GM18507 (cell line): ENCODE results near the gene CHFR.
"Not testable (repeated sequence)": the region's sequence is repeated elsewhere in the genome, so short reads cannot be mapped to it uniquely, and the experiment has no call there.

Experiments
- DNase-seq: peaks from one replicate; pipeline ENCODE4 v3.0.0; 2011; ENCODE audit warnings: low read depth; ENCODE audit not compliant: insufficient read length; ENCODE audit errors: extremely low spot score
- FAIRE-seq: peaks from 2 replicates; lab custom pipeline; 2011; peaks lifted over from hg19 to GRCh38; lab: Jason Lieb, UNC

CHFR gene

GRCh38 chr12:132825861-132826260 lies 61.5 kb downstream of the CHFR start:
- DNase-seq (no peak), FAIRE-seq (no peak)

DNA sequence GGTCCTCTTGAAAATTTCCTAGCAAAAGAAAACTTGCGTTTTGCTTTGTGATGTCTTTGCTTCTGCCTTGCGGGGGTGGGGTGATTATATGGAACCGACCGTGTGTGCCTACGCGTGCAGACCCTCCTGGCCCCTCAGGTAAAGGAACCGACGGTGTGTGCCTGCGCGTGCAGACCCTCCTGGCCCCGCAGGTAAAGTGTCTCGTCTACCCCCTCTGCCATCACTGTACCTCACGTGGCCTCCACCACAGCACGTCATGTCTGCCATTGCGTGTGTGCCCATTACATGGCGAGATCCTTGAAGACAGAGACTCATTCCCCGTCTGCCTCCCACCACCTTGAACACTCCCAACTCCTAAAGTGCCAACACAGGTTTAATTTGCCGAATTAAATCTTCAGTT lies 62.3 kb downstream of the CHFR start:
- no peak for FAIRE-seq

GRCh38 chr12:132824053-132824452 lies 63.4 kb downstream of the CHFR start:
- FAIRE-seq: no peak
- no peak for DNase-seq

More for the DNA sequence above, 62.3 kb downstream of the CHFR start:
- no peak for DNase-seq

DNA sequence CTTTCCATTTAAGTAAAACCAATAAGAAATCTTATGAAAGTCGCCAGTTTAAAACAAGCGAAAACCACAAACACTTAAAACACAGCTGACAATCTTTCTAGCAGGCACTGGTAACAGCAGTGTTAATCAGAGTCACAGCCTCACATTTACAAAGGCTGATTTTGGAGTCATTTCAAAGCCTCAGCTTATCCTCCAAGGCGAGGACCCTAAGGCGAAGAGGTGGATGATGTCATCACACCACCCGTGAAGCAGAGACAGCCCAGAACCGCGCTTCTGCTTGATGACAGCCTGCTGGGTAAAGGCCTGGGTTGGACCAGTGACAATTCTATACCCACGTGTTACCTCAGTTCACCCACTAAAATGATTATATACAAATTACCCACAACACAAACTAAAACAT lies 68.8 kb downstream of the CHFR start:
- DNase-seq (no peak), FAIRE-seq (no peak)

GRCh38 chr12:132814232-132814631 lies 73.2 kb downstream of the CHFR start:
- FAIRE-seq (no peak), DNase-seq (no peak)

GRCh38 chr12:132813443-132813842 lies 74.0 kb downstream of the CHFR start:
- FAIRE-seq: no peak
- DNase-seq: no peak

DNA sequence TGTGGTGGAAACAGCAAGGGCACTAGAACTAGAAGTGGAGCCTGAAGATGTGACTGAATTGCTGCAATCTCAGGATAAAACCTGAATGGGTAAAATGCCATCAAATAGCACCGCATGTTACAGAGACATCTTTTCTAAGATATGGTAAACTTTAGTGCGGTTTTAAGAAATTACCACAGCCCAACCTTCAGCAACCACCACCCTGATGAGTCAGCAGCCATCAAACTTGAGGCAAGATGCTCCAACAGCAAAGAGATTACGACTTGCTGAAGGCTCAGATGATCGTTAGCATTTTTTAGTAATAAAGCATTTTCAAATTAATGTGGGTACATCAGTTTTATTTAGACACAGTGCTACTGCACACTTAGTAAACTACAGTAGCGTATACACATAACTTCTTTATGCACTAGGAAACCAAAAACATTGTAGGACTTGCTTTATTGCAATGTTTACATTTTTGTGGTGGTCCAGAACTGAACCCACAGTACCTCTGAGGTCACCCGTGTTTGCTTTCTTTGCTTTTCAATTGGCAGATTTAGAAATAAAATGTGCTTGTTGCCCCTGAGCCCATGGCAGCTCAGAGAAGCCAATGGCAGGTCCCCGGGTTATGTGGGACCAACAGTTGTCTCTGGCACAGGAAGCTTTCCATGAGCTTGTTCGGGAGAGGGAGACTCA lies 74.6 kb downstream of the CHFR start:
- FAIRE-seq (no peak), DNase-seq (no peak)

DNA sequence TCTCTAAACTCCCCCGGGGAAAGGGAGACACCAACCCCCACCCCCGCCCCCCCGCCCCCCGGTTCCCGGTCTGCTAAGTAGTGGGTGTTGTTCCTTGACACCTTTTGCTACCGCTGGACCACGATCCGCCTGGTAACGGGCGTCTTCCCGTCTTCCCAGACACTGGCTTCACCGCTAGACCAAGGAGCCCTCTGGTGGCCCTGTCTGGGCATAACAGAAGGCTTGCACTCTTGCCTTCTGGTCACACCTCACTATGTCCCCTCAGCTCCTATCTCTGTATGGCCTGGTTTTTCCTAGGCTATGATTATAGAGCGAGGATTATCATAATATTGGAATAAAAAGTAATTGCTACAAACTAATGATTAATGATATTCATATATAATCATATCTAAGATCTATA lies 78.0 kb downstream of the CHFR start:
- not testable (repeated sequence) for DNase-seq, FAIRE-seq

DNA sequence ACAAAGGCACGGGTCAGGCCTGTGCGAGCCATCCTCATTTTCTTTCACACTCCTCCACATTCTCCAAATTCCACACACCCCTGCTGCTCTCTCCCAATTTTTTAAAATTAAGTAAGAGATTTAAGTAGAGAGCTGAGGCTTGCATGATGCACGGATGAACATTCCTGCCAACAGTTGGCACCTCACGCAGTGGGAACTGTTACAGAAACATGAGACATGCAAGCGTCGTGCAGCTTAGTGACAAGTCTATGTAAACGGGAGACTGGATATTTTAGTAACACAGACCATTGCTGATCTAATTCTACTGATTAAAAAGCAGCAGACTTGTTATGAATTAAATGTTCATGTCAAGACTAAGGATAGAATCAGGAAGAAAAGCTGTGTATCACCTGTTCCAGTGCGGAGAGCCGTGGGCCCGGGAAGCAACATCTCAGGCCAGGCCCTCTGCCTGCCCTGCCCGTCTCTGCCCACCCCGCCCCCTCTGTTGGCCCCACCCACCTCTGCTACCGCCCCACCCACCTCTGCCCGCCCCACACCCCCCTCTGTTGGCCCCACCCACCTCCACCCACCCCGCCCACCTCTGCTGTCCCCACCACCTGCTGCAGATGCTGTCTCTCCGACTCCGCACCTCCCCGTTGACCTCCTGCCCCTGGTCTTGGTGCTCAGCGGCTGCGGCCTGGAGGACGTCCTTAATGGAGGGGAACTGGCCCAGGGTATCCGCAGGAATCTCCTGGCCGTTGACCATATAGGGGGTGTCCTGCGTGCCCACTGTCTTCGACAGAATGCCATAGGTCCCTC lies 79.9 kb downstream of the CHFR start:
- no peak for DNase-seq
- no peak for FAIRE-seq

GRCh38 chr12:132806857-132807256 lies 80.5 kb downstream of the CHFR start:
- no peak for DNase-seq
- FAIRE-seq: no peak

DNA sequence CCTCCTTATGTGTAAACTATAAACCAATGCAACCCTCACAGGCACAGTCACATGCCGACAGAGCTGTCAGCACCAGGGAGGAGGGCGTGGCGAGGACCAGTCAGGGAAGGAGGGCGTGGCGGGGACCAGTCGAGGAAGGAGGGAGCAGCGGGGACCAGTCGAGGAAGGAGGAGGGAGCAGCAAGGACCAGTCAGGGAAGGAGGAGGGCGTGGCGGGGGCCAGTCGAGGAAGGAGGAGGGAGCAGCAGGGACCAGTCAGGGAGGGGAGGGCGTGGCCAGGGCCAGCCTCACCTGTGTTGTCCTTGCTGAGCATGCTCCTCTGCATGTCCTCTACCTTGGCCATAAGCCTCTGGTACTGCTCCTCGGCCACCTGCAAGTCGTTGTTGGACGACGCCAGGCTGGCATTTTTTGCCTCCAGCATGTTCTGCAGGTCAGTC lies 83.0 kb downstream of the CHFR start:
- FAIRE-seq: no peak
- no peak for DNase-seq

GRCh38 chr12:132803888-132804287 lies 83.5 kb downstream of the CHFR start:
- no peak for DNase-seq
- FAIRE-seq: no peak

GRCh38 chr12:132803125-132803524 lies 84.3 kb downstream of the CHFR start:
- FAIRE-seq (no peak), DNase-seq (no peak)

- DNase-seq (no peak), FAIRE-seq (no peak)
Measured at GRCh38 chr12:132801741-132802140, 85.7 kb downstream of the CHFR start.

- DNase-seq (no peak), FAIRE-seq (no peak)
Measured at GRCh38 chr12:132798836-132799235, 88.6 kb downstream of the CHFR start.

DNA sequence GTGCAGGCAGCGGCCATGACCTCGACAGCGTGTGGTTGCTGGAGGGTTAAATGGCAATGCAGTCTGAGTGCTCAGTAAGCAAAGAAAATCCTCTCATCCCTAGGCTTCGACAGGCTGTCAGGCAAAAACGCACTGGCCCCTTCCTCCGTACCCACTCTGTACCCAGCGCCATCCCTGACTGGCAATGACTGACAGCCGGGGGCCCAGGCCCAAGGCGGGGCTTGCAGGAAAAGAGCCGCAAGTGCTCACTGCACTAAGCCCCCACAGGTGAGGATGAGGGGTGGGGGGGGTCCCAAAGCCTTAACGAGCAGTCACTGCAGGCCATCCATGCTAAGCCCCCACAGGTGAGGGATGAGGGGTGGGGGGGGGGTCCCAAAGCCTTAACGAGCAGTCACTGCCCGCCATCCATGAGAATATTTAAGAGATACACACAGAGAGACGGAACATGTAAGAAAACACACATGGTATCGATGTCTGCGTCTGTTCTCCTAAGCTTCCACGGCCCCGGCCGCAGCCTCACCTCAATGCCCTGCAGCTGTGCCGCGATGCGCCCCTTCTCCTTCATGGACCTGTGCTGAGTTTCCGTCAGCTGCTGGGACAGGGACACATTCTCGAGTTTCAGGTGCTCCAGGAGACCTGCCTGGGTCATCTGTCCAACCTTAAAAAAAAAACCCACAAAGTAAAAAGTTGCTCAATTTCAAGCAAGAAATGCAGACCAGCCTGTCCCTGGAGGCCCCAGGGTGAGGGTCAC lies 89.4 kb downstream of the CHFR start:
- no peak for FAIRE-seq

DNA sequence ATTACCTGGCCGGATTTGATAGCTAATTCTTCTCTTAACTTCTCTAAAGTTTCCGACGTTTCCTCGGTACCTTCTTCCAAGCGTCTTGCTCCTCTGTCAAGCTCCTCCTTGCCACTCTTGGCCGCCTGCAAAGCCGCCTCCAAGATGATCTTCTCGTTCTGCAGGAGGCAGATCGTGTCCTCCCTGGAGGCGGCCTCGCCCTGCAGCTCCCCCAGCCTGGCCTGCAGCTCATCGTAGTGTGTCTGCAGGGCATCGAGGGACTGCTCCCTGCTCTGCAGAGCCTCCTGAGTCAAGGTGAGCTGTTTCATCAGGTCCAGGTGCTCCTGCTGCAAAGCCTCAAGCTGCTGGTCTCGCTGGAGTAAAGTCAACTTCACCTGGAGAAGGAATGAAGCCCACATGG lies 91.6 kb downstream of the CHFR start:
- FAIRE-seq: no peak
- DNase-seq: no peak

More for the DNA sequence above, 89.4 kb downstream of the CHFR start:
- no peak for DNase-seq

- FAIRE-seq, DNase-seq: not testable (repeated sequence)
Measured at GRCh38 chr12:132791940-132792339, 95.5 kb downstream of the CHFR start.

- no peak for DNase-seq
- no peak for FAIRE-seq
Measured at GRCh38 chr12:132789099-132789471, 98.3 kb downstream of the CHFR start.

GRCh38 chr12:132788375-132789098 lies 98.9 kb downstream of the CHFR start:
- FAIRE-seq: no peak
- DNase-seq: no peak
